HepG2 (cell line): ENCODE measurements around the gene XPNPEP2. TPM values are rescaled to one million over a fixed set of nuclear protein-coding genes. Genes with fewer than 3 reads are reported as not detected.

Source experiments
- ATAC-seq: fragments of 200-7000 bp; cut with Tn5 transposase; 3 replicates; pipeline ENCODE4 v1.9.1; 2020; ENCODE audit warnings: mild to moderate bottlenecking, moderate library complexity
- BruUV-seq: library from RNA; stranded (reverse); fragments of 400-500 nt; replicated peaks from 2 replicates; lab custom pipeline; 2021; lab: Mats Ljungman, UMichigan
- CTCF ChIA-PET: fragments of 300-600 bp; formaldehyde crosslinking; extraction: SDS; loops from one replicate; lab custom pipeline; 2021; ENCODE audit warnings: low total read pairs, inconsistent platforms, low intra/inter-chr PET ratio; lab: Yijun Ruan, JAX
- POLR2A ChIA-PET: fragments of 350-600 bp; sonication (Branson Sonifier 250); formaldehyde crosslinking; loops from one replicate; lab custom pipeline; 2020; ENCODE audit warnings: antibody characterized with exemption, inconsistent platforms; lab: Yijun Ruan, JAX
- DNase-seq: peaks from one replicate; pipeline ENCODE4 v3.0.0-alpha.2; 2015; ENCODE audit warnings: low spot score
- FAIRE-seq: peaks from 3 replicates; lab custom pipeline; 2011; peaks lifted over from hg19 to GRCh38; lab: Jason Lieb, UNC
- H2AFZ ChIP-seq: one replicate; pipeline ENCODE4 v1.6.1; 2011; ENCODE audit warnings: low read length, inconsistent platforms
- H3K27ac ChIP-seq: fragments of 300-600 bp; 3 replicates; pipeline ENCODE4 v1.8.0; 2011; ENCODE audit warnings: mixed run types, mild to moderate bottlenecking, mixed read lengths, low read length, inconsistent platforms; ENCODE audit not compliant: insufficient read depth; ENCODE audit errors: extremely low read length
- H3K27me3 ChIP-seq, 2 experiments: fragments of 200-600 bp in 1 of 2; 2 replicates in 1 of 2; 3 replicates in 1 of 2; pipeline versions ENCODE4 v1.6.0 to v1.8.0; 2011; ENCODE audit warnings: low read length in 2 of 2, mild to moderate bottlenecking in 2 of 2, moderate library complexity in 2 of 2, inconsistent platforms in 1 of 2; ENCODE audit not compliant: insufficient read depth in 2 of 2, control insufficient read depth in 1 of 2
- H3K36me3 ChIP-seq, 2 experiments: fragments of 200-600 bp in 1 of 2; replicated peaks in 1 of 2; 2 replicates in 1 of 2; 3 replicates in 1 of 2; pipeline versions ENCODE4 v1.5.1 to v1.8.0; 2011; ENCODE audit warnings: low read length in 2 of 2, inconsistent platforms in 1 of 2; ENCODE audit not compliant: insufficient read depth in 2 of 2, control insufficient read depth in 1 of 2
- H3K4me1 ChIP-seq: 2 replicates; pipeline ENCODE4 v1.5.1; 2012; ENCODE audit warnings: low read length, inconsistent platforms; ENCODE audit not compliant: insufficient read depth
- H3K4me2 ChIP-seq: 2 replicates; pipeline ENCODE4 v1.6.0; 2011; ENCODE audit warnings: low read depth, low read length, inconsistent platforms
- H3K4me3 ChIP-seq, 3 experiments: fragments of 200-600 bp in 1 of 3; sonication (generic), shearing (Covaris generic) in 1 of 3; replicated peaks in 1 of 3; 2 replicates each; pipeline ENCODE4 v1.5.1; 2011 to 2016; ENCODE audit warnings: low read length in 3 of 3, inconsistent platforms in 2 of 3, low read depth in 2 of 3, mild to moderate bottlenecking in 2 of 3, control low read depth in 1 of 3, mixed read lengths in 1 of 3; ENCODE audit not compliant: insufficient read depth in 1 of 3
- H3K79me2 ChIP-seq: one replicate; pipeline ENCODE4 v1.6.1; 2011; ENCODE audit warnings: low read length, inconsistent platforms; ENCODE audit not compliant: insufficient read depth
- H3K9ac ChIP-seq: 2 replicates; pipeline ENCODE4 v1.6.0; 2011; ENCODE audit warnings: mild to moderate bottlenecking, low read depth, low read length, inconsistent platforms; ENCODE audit not compliant: insufficient read depth
- H3K9me3 ChIP-seq: 2 replicates; pipeline ENCODE4 v1.5.1; 2012; ENCODE audit warnings: mild to moderate bottlenecking, low read length
- H4K20me1 ChIP-seq: 2 replicates; pipeline ENCODE4 v1.6.0; 2011; ENCODE audit warnings: inconsistent platforms, mild to moderate bottlenecking, low read length, moderate library complexity; ENCODE audit not compliant: insufficient read depth
- BCLAF1 ChIP-seq: fragments of 450-650 bp; IDR thresholded peaks from 2 replicates; pipeline ENCODE4 v1.6.1; 2017; ENCODE audit warnings: mild to moderate bottlenecking
- ELK4 ChIP-seq: sonication (generic); formaldehyde crosslinking; IDR thresholded peaks from 2 replicates; pipeline ENCODE4 v1.9.0; 2021; ENCODE audit warnings: missing genetic modification reagents, borderline replicate concordance
- FOXC1 ChIP-seq: sonication (generic); formaldehyde crosslinking; IDR thresholded peaks from 2 replicates; pipeline ENCODE4 v1.8.0; 2022; ENCODE audit warnings: mild to moderate bottlenecking, missing genetic modification reagents, borderline replicate concordance
- HMG20A ChIP-seq: IDR thresholded peaks from 2 replicates; pipeline ENCODE4 v1.6.1; 2016; ENCODE audit warnings: borderline replicate concordance
- NKX3-1 ChIP-seq: sonication (generic); formaldehyde crosslinking; IDR thresholded peaks from 2 replicates; pipeline ENCODE4 v1.5.0; 2020; ENCODE audit warnings: missing genetic modification reagents
- ZNF777 ChIP-seq: sonication (generic); formaldehyde crosslinking; IDR thresholded peaks from 2 replicates; pipeline ENCODE4 v1.4.0; 2020; ENCODE audit warnings: missing genetic modification reagents
- WGBS: methylation state at CpG from one replicate; pipeline ENCODE4 v1.1.6; 2017; ENCODE audit warnings: low lambda C conversion rate; 5-methylcytosine and 5-hydroxymethylcytosine counted together
- in situ Hi-C: cut with HindIII; loops from 2 replicates; pipeline ENCODE4 v1.10.0; 2017; ENCODE audit warnings: low pct_unique_long_range_greater_than_20kb; ENCODE audit not compliant: extremely low pct_ligation_motif_present
- intact Hi-C: fragments of 100-400 bp; cut with micrococcal nuclease; formaldehyde crosslinking; loops from one replicate; pipeline ENCODE4 v1.10.0; 2022; ENCODE audit not compliant: unreplicated experiment
- polyA plus RNA-seq, 8 experiments: library from polyadenylated mRNA; depleted of rRNA in 3 of 8; stranded (reverse) in 7 of 8; unstranded in 1 of 8; fragments of >200 nt; fragmentation: Illumina TruSeq in 4 of 8; extraction: Trizol in 4 of 8; gene quantifications; 2 replicates each; pipeline versions ENCODE4 v1.2.1 to v1.2.3, GENCODE V29; 2011 to 2016; ENCODE audit warnings: low read depth in 4 of 8, missing spikeins in 1 of 8, mixed read lengths in 1 of 8; ENCODE audit not compliant: insufficient read depth in 1 of 8
- total RNA-seq, 5 experiments: library from RNA; depleted of rRNA; stranded (reverse); fragments of >200 nt; fragmentation: Illumina TruSeq; extraction: Trizol; gene quantifications; 2 replicates each; pipeline ENCODE4 v1.2.3, GENCODE V29; 2016; ENCODE audit warnings: low read depth in 1 of 5

The XPNPEP2 gene
- total and polyA plus RNA-seq, 2 of the 13 experiments (the other 11 are each of a cell fraction or from before 2014, with no cell fraction given), result 1.1 to 1.8 TPM

GRCh38 chrX:129718676-129719075, 20.1 kb upstream of the XPNPEP2 start:
- DNase-seq (no peak), FAIRE-seq (no peak), ATAC-seq (no peak)
- ChIA-PET POLR2A (no interaction called here), CTCF (no interaction called here)
- WGBS, result 100% methylated on average over 1 of the region's 5 CpGs
- Histone ChIP-seq H3K4me1 (peaks cover 18% of the 10 kb centered on the region; the same call in 1 of the 2 replicates), H3K36me3 (no peaks in the 10 kb centered on the region), H3K4me3 (no peak overlapping the region), H3K9ac (no peak overlapping the region), H2AFZ (no peak overlapping the region), H3K4me2 (no peak overlapping the region), H3K27ac (no peak overlapping the region), H3K27me3 (no peaks in the 10 kb centered on the region), H3K79me2 (no peaks in the 10 kb centered on the region), H4K20me1 (no peaks in the 10 kb centered on the region), H3K9me3 (no peaks in the 10 kb centered on the region)
- no TSS peak for BruUV-seq
- TF ChIP-seq BCLAF1 (no peak), ELK4 (no peak), NKX3-1 (CRISPR knock-in tag) (no peak), HMG20A (CRISPR knock-in tag) (no peak), ZNF777 (no peak), FOXC1 (CRISPR knock-in tag) (no peak)
- in situ Hi-C loops, result no loop called here
- intact Hi-C loops, result no loop called here
